Measurements from ENCODE around the gene SOX18. TPM values are rescaled to one million over a fixed set of nuclear protein-coding genes. Genes with fewer than 3 reads are reported as not detected.

Gene SOX18
- total and polyA plus RNA-seq, 2 donors (not counting 1 experiment from before 2014, with no cell fraction given), result not detected

GRCh38 chr20:64082820-64083377 is 33.5 kb upstream of the SOX18 start:
- H3K27ac ChIP-seq (ENCODE audit: insufficient read depth, low read length), result no peak overlapping the region
- no peaks in the 10 kb centered on the region for H3K36me3 ChIP-seq (ENCODE audit: control insufficient read depth, insufficient read depth, low read length)
- peak overlapping the region; percentile 70 for H3K4me2 ChIP-seq (ENCODE audit: extremely low read depth, insufficient read depth, low read length)
- TF ChIP-seq CTCF (conservative IDR thresholded peaks at IDR 0.05 in 1 of 2, IDR thresholded peaks at IDR 0.05 in 1 of 2; ENCODE audit: low read depth in 1 of 2, low read length in 2 of 2), result no peak
- no peak for TF ChIP-seq EZH2 (IDR thresholded peaks at IDR 0.05; ENCODE audit: low read length, missing control alignments)
- peaks cover 24% of the 10 kb centered on the region for H3K27me3 ChIP-seq (ENCODE audit: control insufficient read depth, insufficient read depth, low read length)
- H3K79me2 ChIP-seq (ENCODE audit: control insufficient read depth, insufficient read depth, low read length), result no peaks in the 10 kb centered on the region
- H3K4me3 ChIP-seq (replicated peaks in 1 of 4; ENCODE audit: control extremely low read depth in 1 of 4, insufficient read depth in 1 of 4, low read depth in 3 of 4, low read length in 4 of 4), result peak overlapping the region in 1 of 4 experiments; percentile 36
- H3K9ac ChIP-seq (ENCODE audit: insufficient read depth, low read length), result no peak overlapping the region
- H3K4me1 ChIP-seq (ENCODE audit: control insufficient read depth, extremely low read depth, insufficient read depth, low read length), result peaks cover 10% of the 10 kb centered on the region
- H2AFZ ChIP-seq (ENCODE audit: low read length), result no peak overlapping the region
- H3K9me3 ChIP-seq (ENCODE audit: control insufficient read depth, insufficient read depth, low read depth, low read length), result no peaks in the 10 kb centered on the region
- H4K20me1 ChIP-seq (ENCODE audit: control insufficient read depth, extremely low read depth, insufficient read depth, low read length), result no peaks in the 10 kb centered on the region
- DNase-seq (ENCODE audit: low read depth in 2 of 2), result no peak

DNA sequence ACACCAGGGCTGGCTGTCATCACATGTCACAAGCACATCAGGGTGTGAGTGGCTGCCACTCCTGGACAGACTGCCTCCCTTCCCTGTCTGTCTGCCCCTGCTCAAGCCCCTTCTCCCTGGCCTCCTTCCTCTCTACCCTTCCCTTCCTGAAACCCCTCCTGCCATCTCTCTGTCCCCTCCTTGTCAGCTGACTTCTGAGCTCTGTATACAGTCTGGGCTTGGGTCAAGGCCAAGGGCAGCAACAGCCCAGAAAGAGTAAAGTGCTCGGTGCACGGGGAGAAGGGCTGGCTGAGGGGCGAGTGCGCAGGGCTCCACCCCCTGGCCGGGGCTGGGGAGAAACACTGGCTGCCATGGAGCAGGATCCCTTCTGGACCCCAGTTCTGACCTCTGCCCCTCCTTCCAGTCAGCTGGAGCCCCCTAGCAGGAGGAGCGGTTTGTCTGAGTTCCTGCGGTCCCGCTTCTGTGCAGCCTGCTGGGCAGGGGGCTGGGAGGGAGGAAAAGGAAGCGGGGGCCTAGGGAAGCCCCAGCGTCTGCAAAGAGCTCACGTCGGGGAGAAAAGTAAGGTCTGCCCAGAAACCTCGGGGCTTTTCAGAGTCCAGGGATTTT is 32.8 kb upstream of the SOX18 start:
- Histone ChIP-seq H2AFZ (ENCODE audit: low read length) (no peak overlapping the region), H3K27me3 (ENCODE audit: control insufficient read depth, insufficient read depth, low read length) (peaks cover 24% of the 10 kb centered on the region)

GRCh38 chr20:64081624-64081964 is 32.2 kb upstream of the SOX18 start:
- no peaks in the 10 kb centered on the region for H3K9me3 ChIP-seq (ENCODE audit: control insufficient read depth, insufficient read depth, low read depth, low read length)
- H3K27me3 ChIP-seq (ENCODE audit: control insufficient read depth, insufficient read depth, low read length), result peaks cover 24% of the 10 kb centered on the region
- no peaks in the 10 kb centered on the region for H3K36me3 ChIP-seq (ENCODE audit: control insufficient read depth, insufficient read depth, low read length)
- H4K20me1 ChIP-seq (ENCODE audit: control insufficient read depth, extremely low read depth, insufficient read depth, low read length), result no peaks in the 10 kb centered on the region
- no peak for DNase-seq (ENCODE audit: low read depth in 2 of 2)
- H3K4me1 ChIP-seq (ENCODE audit: control insufficient read depth, extremely low read depth, insufficient read depth, low read length), result peaks cover 10% of the 10 kb centered on the region
- no peak overlapping the region for H3K27ac ChIP-seq (ENCODE audit: insufficient read depth, low read length)
- TF ChIP-seq EZH2 (IDR thresholded peaks at IDR 0.05; ENCODE audit: low read length, missing control alignments) (no peak), CTCF (conservative IDR thresholded peaks at IDR 0.05 in 1 of 2, IDR thresholded peaks at IDR 0.05 in 1 of 2; ENCODE audit: low read depth in 1 of 2, low read length in 2 of 2) (no peak)
- H3K4me3 ChIP-seq (replicated peaks in 1 of 4; ENCODE audit: control extremely low read depth in 1 of 4, insufficient read depth in 1 of 4, low read depth in 3 of 4, low read length in 4 of 4), result no peak overlapping the region
- no peak overlapping the region for H3K4me2 ChIP-seq (ENCODE audit: extremely low read depth, insufficient read depth, low read length)
- H3K9ac ChIP-seq (ENCODE audit: insufficient read depth, low read length), result no peak overlapping the region
- H2AFZ ChIP-seq (ENCODE audit: low read length), result no peak overlapping the region
- no peaks in the 10 kb centered on the region for H3K79me2 ChIP-seq (ENCODE audit: control insufficient read depth, insufficient read depth, low read length)

More for the DNA sequence above, 32.8 kb upstream of the SOX18 start:
- no peaks in the 10 kb centered on the region for H4K20me1 ChIP-seq (ENCODE audit: control insufficient read depth, extremely low read depth, insufficient read depth, low read length)
- H3K36me3 ChIP-seq (ENCODE audit: control insufficient read depth, insufficient read depth, low read length), result no peaks in the 10 kb centered on the region
- no peaks in the 10 kb centered on the region for H3K79me2 ChIP-seq (ENCODE audit: control insufficient read depth, insufficient read depth, low read length)
- peaks cover 10% of the 10 kb centered on the region for H3K4me1 ChIP-seq (ENCODE audit: control insufficient read depth, extremely low read depth, insufficient read depth, low read length)
- H3K9ac ChIP-seq (ENCODE audit: insufficient read depth, low read length), result no peak overlapping the region
- H3K4me3 ChIP-seq (replicated peaks in 1 of 4; ENCODE audit: control extremely low read depth in 1 of 4, insufficient read depth in 1 of 4, low read depth in 3 of 4, low read length in 4 of 4), result no peak overlapping the region
- no peak for TF ChIP-seq EZH2 (IDR thresholded peaks at IDR 0.05; ENCODE audit: low read length, missing control alignments)
- no peak for TF ChIP-seq CTCF (conservative IDR thresholded peaks at IDR 0.05 in 1 of 2, IDR thresholded peaks at IDR 0.05 in 1 of 2; ENCODE audit: low read depth in 1 of 2, low read length in 2 of 2)
- no peak for DNase-seq (ENCODE audit: low read depth in 2 of 2)
- no peak overlapping the region for H3K27ac ChIP-seq (ENCODE audit: insufficient read depth, low read length)
- no peaks in the 10 kb centered on the region for H3K9me3 ChIP-seq (ENCODE audit: control insufficient read depth, insufficient read depth, low read depth, low read length)
- H3K4me2 ChIP-seq (ENCODE audit: extremely low read depth, insufficient read depth, low read length), result no peak overlapping the region

Data from fibroblast of lung (primary cell).